NCI-H446 treated with DMSO at 0.1 percent for 48 hours (cell line): ENCODE results near the gene C2CD3.
A peak's percentile ranks its signal among the peaks of the same experiment; 100 is the strongest.
"Not testable (repeated sequence)": the region's sequence is repeated elsewhere in the genome, so short reads cannot be mapped to it uniquely, and the experiment has no call there.

Experiments used
- DNase-seq: peaks from one replicate; lab custom pipeline; 2025; lab: John Stamatoyannopoulos, UW

Gene C2CD3

GRCh38 chr11:74162681-74163467, 7.9 kb downstream of the C2CD3 start:
- DNase-seq, result no peak

DNA sequence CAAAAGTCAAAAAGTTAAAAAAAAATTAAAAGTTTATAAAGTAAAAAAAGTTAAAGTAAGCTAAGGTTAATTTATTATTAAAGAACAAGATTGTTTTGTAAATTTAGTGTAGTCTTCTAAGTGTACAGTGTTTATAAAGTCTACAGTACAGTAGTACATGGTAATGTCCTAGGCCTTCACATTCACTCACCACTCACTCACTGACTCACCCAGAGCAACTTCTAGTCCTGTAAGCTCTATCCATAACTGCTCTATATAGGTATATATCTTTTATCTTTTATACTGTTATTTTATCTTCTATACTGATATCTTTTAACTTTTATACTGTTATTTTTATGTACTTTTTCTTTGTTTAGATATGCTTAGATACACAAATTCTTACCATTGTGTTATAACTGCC, 11.2 kb downstream of the C2CD3 start:
- DNase-seq, result no peak

- no peak for DNase-seq
Observed at GRCh38 chr11:74157169-74157568, 13.6 kb downstream of the C2CD3 start.

DNA sequence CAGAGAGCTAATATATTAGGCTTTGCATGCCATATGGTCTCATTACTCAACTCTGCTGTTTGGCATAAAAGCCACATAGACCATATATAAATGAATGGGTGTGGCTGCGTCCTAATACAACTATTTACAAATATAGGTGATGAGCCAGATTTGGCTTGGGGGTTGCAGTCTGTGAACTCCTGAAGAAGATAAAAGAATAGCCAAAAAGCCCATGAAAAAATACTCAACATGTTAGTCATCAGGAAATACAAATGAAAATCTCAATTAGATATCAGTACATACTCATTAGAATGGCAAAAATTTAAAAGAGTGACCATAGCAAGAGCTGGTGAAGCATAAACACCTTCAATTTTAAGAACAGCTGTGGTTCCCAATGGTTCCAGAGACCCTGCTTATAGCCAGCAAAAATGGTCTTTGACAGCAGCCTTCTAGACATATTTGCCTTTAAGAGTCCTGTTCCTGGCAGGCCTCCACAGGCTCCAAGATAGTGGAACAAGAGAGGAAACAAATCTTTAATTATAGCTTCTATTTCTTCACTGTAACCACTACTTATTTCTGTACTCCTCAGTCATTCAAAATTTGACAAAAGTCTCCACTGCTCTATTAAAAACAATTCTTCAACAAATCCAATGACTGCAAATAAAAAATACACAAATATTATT, 16.1 kb downstream of the C2CD3 start:
- peak; percentile 85 for DNase-seq

GRCh38 chr11:74153224-74153623, 17.6 kb downstream of the C2CD3 start:
- DNase-seq, result no peak

DNA sequence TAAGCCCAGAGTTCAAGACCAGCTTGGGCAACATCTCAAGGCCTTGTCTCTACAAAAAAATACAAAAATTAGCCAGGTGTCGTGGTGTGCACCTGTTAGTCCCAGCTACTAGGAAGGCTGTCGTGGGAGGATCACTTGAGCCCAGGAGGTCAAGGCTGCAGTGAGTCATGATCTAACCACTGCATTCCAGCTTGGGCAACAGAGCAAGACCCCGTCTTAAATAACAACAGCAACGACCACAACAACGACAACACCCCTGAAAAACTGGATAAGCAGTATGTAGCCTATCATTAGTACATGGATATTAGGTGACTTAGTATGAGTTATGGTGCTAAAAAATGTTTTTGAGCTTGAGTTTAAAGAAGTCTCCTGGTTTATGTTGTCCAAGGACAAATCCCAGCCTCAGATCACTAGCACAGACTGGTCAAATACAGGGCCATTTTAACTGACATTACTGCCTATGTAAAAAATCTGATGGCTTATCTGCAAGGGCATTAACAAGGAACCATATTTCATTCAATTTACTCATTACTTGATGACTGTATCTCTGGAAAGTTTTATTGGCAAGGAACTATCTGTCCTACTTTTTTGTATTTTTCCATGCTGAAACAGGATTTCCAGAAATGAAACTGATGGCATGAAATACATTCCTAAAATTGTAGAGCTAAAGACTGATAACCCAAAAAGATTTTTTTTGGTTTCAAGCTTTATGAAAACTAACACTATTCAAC, 23.4 kb downstream of the C2CD3 start:
- no peak for DNase-seq

DNA sequence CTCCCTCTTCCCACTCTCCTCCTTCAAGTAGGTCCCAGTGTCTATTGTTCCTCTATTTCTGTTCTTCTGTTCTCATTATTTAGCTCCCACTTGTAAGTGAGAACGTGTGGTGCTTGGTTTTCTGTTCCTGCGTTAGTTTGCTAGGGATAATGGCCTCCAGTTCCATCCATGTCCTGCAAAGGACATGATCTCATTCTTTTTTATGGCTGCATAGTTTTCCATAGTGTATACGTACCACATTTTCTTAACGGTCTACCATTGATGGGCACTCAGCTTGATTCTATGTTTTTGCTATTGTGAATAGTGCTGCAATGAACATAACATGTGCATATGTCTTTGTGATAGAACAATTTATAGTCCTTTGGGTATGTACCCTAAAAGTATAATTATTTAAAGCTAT, 26.2 kb downstream of the C2CD3 start:
- DNase-seq, result no peak

- DNase-seq, result no peak
Observed at GRCh38 chr11:74142624-74143023, 28.2 kb downstream of the C2CD3 start.

- no peak for DNase-seq
Observed at GRCh38 chr11:74141908-74142307, 28.9 kb downstream of the C2CD3 start.

DNA sequence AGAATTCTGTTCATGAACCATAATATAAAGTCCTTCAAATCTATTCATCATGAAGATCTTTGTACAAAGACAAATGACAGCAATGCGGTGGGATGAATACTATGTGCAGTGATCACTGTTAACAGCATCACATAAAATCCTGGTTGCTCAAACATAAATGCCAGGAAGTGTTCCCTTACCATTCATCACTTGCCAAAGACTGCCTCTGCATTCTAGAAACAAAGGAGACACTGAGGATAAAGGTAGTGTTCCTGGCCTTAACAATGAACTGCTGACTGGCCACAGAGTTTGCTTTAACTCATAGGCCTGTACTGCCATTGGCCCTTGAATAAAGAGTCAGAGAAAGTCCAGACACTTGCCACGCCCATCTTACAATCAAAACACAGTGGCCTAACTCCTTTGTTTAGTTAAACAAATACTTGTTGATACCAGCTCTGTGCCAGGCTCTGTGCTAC, 29.5 kb downstream of the C2CD3 start:
- DNase-seq, result no peak

- DNase-seq, result not testable (repeated sequence)
Observed at GRCh38 chr11:74139919-74140431, 30.8 kb downstream of the C2CD3 start.

DNA sequence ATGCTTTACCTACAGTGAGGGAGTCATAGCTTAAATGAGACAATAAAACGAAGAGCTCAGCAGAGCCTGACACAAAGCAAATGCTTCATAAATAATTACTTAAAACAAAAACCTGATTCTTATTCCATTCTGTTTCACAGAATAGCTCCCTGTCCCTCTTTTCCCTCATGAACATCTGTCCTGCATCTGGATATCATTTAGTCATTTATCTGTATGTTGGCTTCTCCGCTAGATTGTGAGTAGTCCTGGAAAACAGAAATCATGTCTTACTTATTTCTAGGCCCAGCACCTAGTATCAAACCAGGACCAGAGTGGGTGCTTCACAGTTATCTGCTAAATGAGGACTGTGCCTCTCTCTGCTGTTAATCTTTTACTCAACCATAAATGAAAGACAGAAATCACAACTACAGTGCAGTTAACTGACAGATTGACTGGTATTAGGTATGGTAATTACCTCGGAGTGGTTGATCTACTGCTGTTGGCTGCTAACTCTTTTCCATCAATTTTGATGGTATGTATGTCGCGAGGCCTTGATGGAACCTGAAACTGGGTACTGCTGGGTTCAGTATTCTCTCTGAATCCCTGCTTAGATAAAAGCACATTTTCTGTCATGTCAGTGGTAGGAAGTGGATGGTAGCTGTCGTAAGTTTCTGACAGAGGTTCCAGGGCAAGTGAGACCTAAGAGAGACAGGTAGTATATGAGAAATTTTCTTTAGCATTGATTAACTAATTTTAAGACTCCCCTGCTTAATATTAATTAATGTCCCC, 31.5 kb downstream of the C2CD3 start:
- DNase-seq, result no peak

GRCh38 chr11:74138572-74138971, 32.2 kb downstream of the C2CD3 start:
- DNase-seq, result peak; percentile 85

DNA sequence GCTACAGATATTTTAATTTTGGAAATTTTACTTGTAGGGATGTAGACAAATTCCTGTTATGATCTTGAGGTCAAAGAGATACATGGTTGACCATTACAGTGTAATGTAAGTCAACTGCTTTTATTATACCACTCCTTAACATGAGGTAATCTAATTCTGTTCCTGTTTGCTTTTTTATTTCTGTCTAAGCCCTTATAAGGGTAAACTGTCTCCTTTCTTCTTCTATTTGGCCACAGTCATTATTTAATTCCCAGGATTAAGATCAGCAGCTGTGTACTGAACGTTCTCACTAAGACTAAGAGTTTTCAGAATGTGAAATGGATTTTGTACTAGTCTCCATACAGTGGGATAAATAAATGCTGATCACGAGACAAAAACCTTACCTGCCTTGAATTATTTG, 32.8 kb downstream of the C2CD3 start:
- DNase-seq, result no peak

GRCh38 chr11:74135127-74135840, 35.5 kb downstream of the C2CD3 start:
- DNase-seq, result no peak

GRCh38 chr11:74134661-74135060, 36.1 kb downstream of the C2CD3 start:
- DNase-seq, result no peak

- no peak for DNase-seq
Observed at GRCh38 chr11:74133436-74133835, 37.4 kb downstream of the C2CD3 start.

- DNase-seq, result no peak
Observed at GRCh38 chr11:74132833-74133232, 38.0 kb downstream of the C2CD3 start.

DNA sequence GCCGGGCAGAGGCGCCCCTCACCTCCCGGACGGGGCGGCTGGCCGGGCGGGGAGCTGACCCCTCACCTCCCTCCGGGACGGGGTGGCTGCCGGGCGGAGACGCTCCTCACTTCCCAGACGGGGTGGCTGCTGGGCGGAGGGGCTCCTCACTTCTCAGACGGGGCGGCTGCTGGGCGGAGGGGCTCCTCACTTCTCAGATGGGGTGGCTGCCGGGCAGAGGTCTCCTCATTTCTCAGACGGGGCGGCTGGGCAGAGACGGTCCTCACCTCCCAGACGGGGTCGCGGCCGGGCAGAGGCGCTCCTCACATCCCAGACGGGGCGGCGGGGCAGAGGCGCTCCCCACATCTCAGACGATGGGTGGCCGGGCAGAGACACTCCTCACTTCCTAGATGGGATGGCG, 41.7 kb downstream of the C2CD3 start:
- not testable (repeated sequence) for DNase-seq

GRCh38 chr11:74123008-74123448, 47.8 kb downstream of the C2CD3 start:
- no peak for DNase-seq

- no peak for DNase-seq
Observed at GRCh38 chr11:74121804-74122203, 49.0 kb downstream of the C2CD3 start.
